Muscle layer of duodenum (tissue), 2 donors: Measurements from ENCODE around the gene BNIP1.

ENCODE experiments used
- H3K27ac ChIP-seq: one replicate; pipeline ENCODE4 v1.7.0; 2013; ENCODE audit warnings: mild to moderate bottlenecking, low read length
- H3K27me3 ChIP-seq: one replicate; pipeline ENCODE4 v1.7.0; 2013; ENCODE audit warnings: low read depth, mild to moderate bottlenecking, control low read depth, low read length
- H3K36me3 ChIP-seq, 2 donors: one replicate each; pipeline ENCODE4 v1.7.0; 2013; ENCODE audit warnings: low read length in 2 of 2, control low read depth in 1 of 2, mild to moderate bottlenecking in 1 of 2; ENCODE audit not compliant: insufficient read depth in 2 of 2, control insufficient read depth in 1 of 2
- H3K4me1 ChIP-seq, 2 donors: one replicate each; pipeline ENCODE4 v1.7.0; 2013; ENCODE audit warnings: low read length in 2 of 2, mild to moderate bottlenecking in 2 of 2, control low read depth in 1 of 2, moderate library complexity in 1 of 2; ENCODE audit not compliant: insufficient read depth in 2 of 2, control insufficient read depth in 1 of 2
- H3K4me3 ChIP-seq, 2 donors: one replicate each; pipeline ENCODE4 v1.7.0; 2013; ENCODE audit warnings: low read length in 2 of 2, low read depth in 1 of 2, mild to moderate bottlenecking in 1 of 2
- H3K9me3 ChIP-seq, 2 donors: one replicate each; pipeline ENCODE4 v1.7.0; 2013; ENCODE audit warnings: low read length in 2 of 2, control low read depth in 1 of 2, mild to moderate bottlenecking in 1 of 2; ENCODE audit not compliant: control insufficient read depth in 1 of 2
- donor health status: healthy.

The BNIP1 gene

DNA sequence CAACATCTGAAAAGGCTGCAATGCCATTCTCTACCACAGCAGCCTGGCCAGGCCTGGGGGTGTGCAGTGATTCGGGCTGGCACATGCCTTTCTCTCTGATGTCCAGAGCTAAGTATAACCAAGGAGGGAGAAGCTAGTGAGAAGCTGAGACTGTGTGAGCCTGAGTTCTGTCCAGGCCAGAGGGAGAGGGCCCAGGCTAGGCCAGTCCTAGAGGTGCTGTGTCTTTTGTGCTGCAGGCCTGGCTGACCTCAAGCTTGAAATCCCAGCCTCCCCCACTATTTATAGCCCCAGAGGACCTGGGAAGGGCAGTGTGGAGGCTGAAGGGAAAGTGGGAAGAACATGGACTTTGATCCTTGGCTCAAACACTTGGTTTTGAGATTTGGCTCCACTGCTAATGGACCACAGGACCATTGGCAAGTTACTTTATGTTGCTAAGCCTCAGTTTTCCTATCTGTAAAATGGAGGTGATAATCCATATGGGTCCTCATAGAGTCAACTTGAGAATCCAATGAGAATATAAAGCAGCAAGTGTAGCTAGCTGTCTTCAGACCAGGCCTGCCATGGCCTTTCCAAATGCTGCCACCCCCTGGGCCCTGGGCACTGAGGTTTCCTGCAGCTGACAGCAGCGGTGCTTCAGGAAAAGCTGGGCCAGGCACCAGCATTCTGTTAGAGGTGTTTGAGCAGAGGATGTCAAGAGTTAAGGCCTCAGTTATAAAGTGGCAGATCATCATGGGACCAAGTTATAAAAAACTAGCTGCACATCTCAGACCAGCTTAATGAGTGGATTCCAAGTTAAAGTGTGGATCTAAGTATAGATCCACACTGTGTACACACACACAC, 21.1 kb downstream of the BNIP1 start:
- H3K4me1 ChIP-seq = peaks cover 0 to 13% of the 10 kb centered on the region in 2 donors
- no peak overlapping the region for H3K27ac ChIP-seq
- H3K9me3 ChIP-seq = no peaks in the 10 kb centered on the region
- no peak overlapping the region for H3K4me3 ChIP-seq
- H3K36me3 ChIP-seq = peaks cover 10 to 20% of the 10 kb centered on the region in 2 donors
- H3K27me3 ChIP-seq = no peaks in the 10 kb centered on the region

GRCh38 chr5:173172166-173172565, 27.8 kb downstream of the BNIP1 start:
- Histone ChIP-seq H3K4me3 (no peak overlapping the region), H3K27ac (no peak overlapping the region), H3K36me3 (no peaks in the 10 kb centered on the region), H3K9me3 (no peaks in the 10 kb centered on the region), H3K27me3 (no peaks in the 10 kb centered on the region), H3K4me1 (no peaks in the 10 kb centered on the region)

GRCh38 chr5:173175523-173175922, 31.2 kb downstream of the BNIP1 start:
- Histone ChIP-seq H3K4me1 (no peaks in the 10 kb centered on the region), H3K36me3 (no peaks in the 10 kb centered on the region), H3K27ac (no peak overlapping the region), H3K27me3 (no peaks in the 10 kb centered on the region), H3K9me3 (peaks cover 0 to 8% of the 10 kb centered on the region in 2 donors), H3K4me3 (no peak overlapping the region)

- Histone ChIP-seq H3K27ac (no peak overlapping the region), H3K4me1 (no peaks in the 10 kb centered on the region), H3K9me3 (peaks cover 0 to 8% of the 10 kb centered on the region in 2 donors), H3K27me3 (no peaks in the 10 kb centered on the region), H3K36me3 (no peaks in the 10 kb centered on the region), H3K4me3 (no peak overlapping the region)
Observed at GRCh38 chr5:173178369-173178910, 34.1 kb downstream of the BNIP1 start.

GRCh38 chr5:173180331-173180730, 36.0 kb downstream of the BNIP1 start:
- Histone ChIP-seq H3K4me1 (no peaks in the 10 kb centered on the region), H3K4me3 (no peak overlapping the region)

GRCh38 chr5:173187054-173187743, 42.9 kb downstream of the BNIP1 start:
- H3K27ac ChIP-seq = no peak overlapping the region
- no peaks in the 10 kb centered on the region for H3K27me3 ChIP-seq
- H3K36me3 ChIP-seq = no peaks in the 10 kb centered on the region
- no peaks in the 10 kb centered on the region for H3K4me1 ChIP-seq
- no peak overlapping the region for H3K4me3 ChIP-seq
- H3K9me3 ChIP-seq = peaks cover 0 to 2% of the 10 kb centered on the region in 2 donors

More at GRCh38 chr5:173180331-173180730, 36.0 kb downstream of the BNIP1 start:
- peaks cover 0 to 8% of the 10 kb centered on the region in 2 donors for H3K9me3 ChIP-seq
- no peaks in the 10 kb centered on the region for H3K27me3 ChIP-seq
- H3K36me3 ChIP-seq = no peaks in the 10 kb centered on the region
- no peak overlapping the region for H3K27ac ChIP-seq

- no peaks in the 10 kb centered on the region for H3K27me3 ChIP-seq
- no peaks in the 10 kb centered on the region for H3K36me3 ChIP-seq
Observed at GRCh38 chr5:173188280-173188679, 43.9 kb downstream of the BNIP1 start.

DNA sequence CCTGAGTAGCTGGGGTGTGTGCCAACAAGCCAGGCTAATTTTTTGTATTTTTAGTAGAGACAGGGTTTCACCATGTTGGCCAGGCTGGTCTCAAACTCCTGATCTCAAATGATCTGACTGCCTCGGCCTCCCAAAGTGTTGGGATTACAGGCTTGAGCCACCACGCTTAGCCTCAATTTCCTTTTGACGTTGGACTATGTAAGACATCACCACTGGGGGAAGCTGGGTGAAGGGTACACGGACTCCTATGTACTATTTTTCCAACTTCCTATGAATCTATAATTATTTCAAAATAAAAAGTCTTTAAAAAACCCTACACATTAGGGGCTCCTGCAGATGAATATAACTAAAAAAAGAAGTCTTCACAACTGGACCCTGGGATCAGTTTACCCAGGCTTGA, 46.7 kb downstream of the BNIP1 start:
- H3K4me3 ChIP-seq = no peak overlapping the region
- no peak overlapping the region for H3K27ac ChIP-seq
- no peaks in the 10 kb centered on the region for H3K4me1 ChIP-seq
- peaks cover 0 to 2% of the 10 kb centered on the region in 2 donors for H3K9me3 ChIP-seq
- no peaks in the 10 kb centered on the region for H3K36me3 ChIP-seq
- H3K27me3 ChIP-seq = no peaks in the 10 kb centered on the region

More at GRCh38 chr5:173188280-173188679, 43.9 kb downstream of the BNIP1 start:
- Histone ChIP-seq H3K4me3 (no peak overlapping the region), H3K27ac (no peak overlapping the region), H3K9me3 (peaks cover 0 to 2% of the 10 kb centered on the region in 2 donors), H3K4me1 (no peaks in the 10 kb centered on the region)

- Histone ChIP-seq H3K27me3 (no peaks in the 10 kb centered on the region), H3K27ac (no peak overlapping the region), H3K4me3 (no peak overlapping the region), H3K4me1 (no peaks in the 10 kb centered on the region), H3K9me3 (peaks cover 0 to 2% of the 10 kb centered on the region in 2 donors), H3K36me3 (no peaks in the 10 kb centered on the region)
Observed at GRCh38 chr5:173191561-173191960, 47.2 kb downstream of the BNIP1 start.

GRCh38 chr5:173192561-173192960, 48.2 kb downstream of the BNIP1 start:
- H3K27me3 ChIP-seq = no peaks in the 10 kb centered on the region
- no peak overlapping the region for H3K27ac ChIP-seq
- no peaks in the 10 kb centered on the region for H3K36me3 ChIP-seq
- H3K4me1 ChIP-seq = no peaks in the 10 kb centered on the region
- H3K4me3 ChIP-seq = no peak overlapping the region
- peaks cover 0 to 2% of the 10 kb centered on the region in 2 donors for H3K9me3 ChIP-seq

DNA sequence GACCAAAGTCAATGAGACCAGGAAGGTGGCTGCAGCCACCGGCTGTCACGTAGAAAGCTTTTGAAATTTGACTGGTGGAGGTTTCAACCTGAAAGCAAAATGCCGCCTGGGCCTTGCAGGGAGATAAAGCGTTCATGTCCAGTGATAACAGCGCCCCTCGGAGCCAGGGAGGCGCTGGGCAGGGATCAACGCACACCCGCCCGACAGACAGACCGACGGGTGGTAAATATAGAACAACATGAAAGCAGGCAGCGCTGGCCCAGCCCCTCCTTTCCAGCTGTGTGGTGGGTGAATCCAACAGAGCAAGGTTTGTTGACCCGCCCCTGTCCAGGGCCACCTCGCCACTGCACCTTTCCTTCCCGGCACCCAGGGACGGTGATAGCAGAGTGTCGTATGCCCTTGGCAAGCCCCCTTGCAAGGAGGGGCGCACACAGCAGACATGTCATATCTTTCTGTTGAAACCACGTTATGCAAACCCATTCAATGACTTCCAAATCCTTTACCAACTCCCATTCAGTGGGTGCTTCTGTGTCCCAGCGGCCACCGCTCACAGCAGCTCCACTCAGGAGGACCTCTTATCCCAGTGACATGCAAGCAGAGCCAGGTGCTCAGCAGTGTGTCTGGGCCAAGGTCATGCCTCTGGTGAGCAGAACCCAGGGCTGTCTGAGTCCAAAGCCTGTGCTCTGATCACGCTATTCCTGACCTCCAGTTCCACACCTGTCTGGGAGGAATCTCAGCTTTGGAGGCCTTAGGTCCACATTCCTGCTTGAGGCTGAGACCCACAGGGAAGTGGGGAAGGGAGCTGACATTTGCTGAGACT, 52.0 kb downstream of the BNIP1 start:
- no peak overlapping the region for H3K27ac ChIP-seq
- H3K9me3 ChIP-seq = peaks cover 5% of the 10 kb centered on the region in 2 donors
- H3K27me3 ChIP-seq = no peaks in the 10 kb centered on the region
- H3K4me3 ChIP-seq = no peak overlapping the region
- H3K36me3 ChIP-seq = no peaks in the 10 kb centered on the region
- no peaks in the 10 kb centered on the region for H3K4me1 ChIP-seq
